ENCODE data around the gene TMC6.
A peak's percentile ranks its signal among the peaks of the same experiment; 100 is the strongest.

Gene TMC6

GRCh38 chr17:78148286-78149016, 19.9 kb upstream of the TMC6 start:
- TF ChIP-seq CTCF (IDR thresholded peaks at IDR 0.05; ENCODE audit: control insufficient read depth, extremely low read depth, insufficient read depth): no peak
- no peak for DNase-seq (ENCODE audit: low read depth)
- no peak overlapping the region for H3K4me3 ChIP-seq (ENCODE audit: low read depth, low read length)

- DNase-seq (ENCODE audit: low read depth): no peak
- no peak for TF ChIP-seq CTCF (IDR thresholded peaks at IDR 0.05; ENCODE audit: control insufficient read depth, extremely low read depth, insufficient read depth)
- no peak overlapping the region for H3K4me3 ChIP-seq (ENCODE audit: low read depth, low read length)
These were observed 18.9 kb upstream of the TMC6 start for GRCh38 chr17:78147315-78147998.

GRCh38 chr17:78146881-78147280, 18.3 kb upstream of the TMC6 start:
- no peak overlapping the region for H3K4me3 ChIP-seq (ENCODE audit: low read depth, low read length)
- DNase-seq (ENCODE audit: low read depth): no peak
- TF ChIP-seq CTCF (IDR thresholded peaks at IDR 0.05; ENCODE audit: control insufficient read depth, extremely low read depth, insufficient read depth): no peak

GRCh38 chr17:78146471-78146869, 17.9 kb upstream of the TMC6 start:
- H3K4me3 ChIP-seq (ENCODE audit: low read depth, low read length): no peak overlapping the region
- no peak for DNase-seq (ENCODE audit: low read depth)
- no peak for TF ChIP-seq CTCF (IDR thresholded peaks at IDR 0.05; ENCODE audit: control insufficient read depth, extremely low read depth, insufficient read depth)

- peak; percentile 48 for TF ChIP-seq CTCF (IDR thresholded peaks at IDR 0.05; ENCODE audit: control insufficient read depth, extremely low read depth, insufficient read depth)
- H3K4me3 ChIP-seq (ENCODE audit: low read depth, low read length): no peak overlapping the region
- DNase-seq (ENCODE audit: low read depth): peak; percentile 91
These were observed 16.4 kb upstream of the TMC6 start for GRCh38 chr17:78144736-78145641.

GRCh38 chr17:78144147-78144719, 15.7 kb upstream of the TMC6 start:
- peak; percentile 63 for DNase-seq (ENCODE audit: low read depth)
- H3K4me3 ChIP-seq (ENCODE audit: low read depth, low read length): no peak overlapping the region
- TF ChIP-seq CTCF (IDR thresholded peaks at IDR 0.05; ENCODE audit: control insufficient read depth, extremely low read depth, insufficient read depth): no peak
